MCF 10A (cell line): Measurements from ENCODE around the gene CBX3. TPM values are rescaled to one million over a fixed set of nuclear protein-coding genes. Genes with fewer than 3 reads are reported as not detected.

Experiments
- BruUV-seq: library from RNA; stranded (reverse); fragments of 400-500 nt; replicated peaks from 2 replicates; lab custom pipeline; 2021; lab: Mats Ljungman, UMichigan
- CTCF ChIA-PET: fragments of 300-600 bp; sonication (Branson Sonifier 250); formaldehyde crosslinking; extraction: SDS; loops from one replicate; lab custom pipeline; 2021; ENCODE audit warnings: antibody characterized with exemption, inconsistent platforms; lab: Yijun Ruan, JAX
- POLR2A ChIA-PET: fragments of 300-600, 350-650 bp; sonication (Branson Sonifier 250); formaldehyde crosslinking; extraction: SDS; loops from one replicate; lab custom pipeline; 2020; ENCODE audit warnings: antibody characterized with exemption, inconsistent platforms; lab: Yijun Ruan, JAX
- DNase-seq: peaks from one replicate; pipeline ENCODE4 v3.0.0-alpha.2; 2018; ENCODE audit not compliant: unreplicated experiment
- H3K27ac Mint-ChIP-seq: one replicate; pipeline ENCODE4 v1.8.0; 2022; ENCODE audit warnings: mild to moderate bottlenecking, low read depth, mixed read lengths; ENCODE audit not compliant: unreplicated experiment
- H3K27me3 Mint-ChIP-seq: one replicate; pipeline ENCODE4 v1.8.0; 2022; ENCODE audit warnings: mixed read lengths; ENCODE audit not compliant: insufficient read depth, unreplicated experiment
- H3K36me3 Mint-ChIP-seq: one replicate; pipeline ENCODE4 v1.8.0; 2022; ENCODE audit warnings: mild to moderate bottlenecking, moderate library complexity, mixed read lengths; ENCODE audit not compliant: insufficient read depth, unreplicated experiment
- H3K4me1 Mint-ChIP-seq: one replicate; pipeline ENCODE4 v1.8.0; 2022; ENCODE audit warnings: mixed read lengths; ENCODE audit not compliant: insufficient read depth, unreplicated experiment
- H3K4me3 Mint-ChIP-seq: one replicate; pipeline ENCODE4 v1.8.0; 2022; ENCODE audit warnings: mild to moderate bottlenecking, moderate library complexity, mixed read lengths; ENCODE audit not compliant: unreplicated experiment
- H3K9me3 Mint-ChIP-seq: one replicate; pipeline ENCODE4 v1.8.0; 2022; ENCODE audit warnings: mixed read lengths; ENCODE audit not compliant: unreplicated experiment
- intact Hi-C: fragments of 100-400 bp; cut with micrococcal nuclease; formaldehyde crosslinking; loops from 2 replicates; pipeline ENCODE4 v1.14.1; 2022
- total RNA-seq: library from RNA; stranded (reverse); gene quantifications from 2 replicates; pipeline ENCODE4 v1.2.3, GENCODE V29; 2022
- TF ChIP-seq, protein P1 (sequence below): fragments of 200-600 bp; IDR thresholded peaks from one replicate; pipeline ENCODE4 v1.8.0; 2022; ENCODE audit warnings: antibody characterized with exemption, mild to moderate bottlenecking; ENCODE audit not compliant: unreplicated experiment

CBX3 gene
- total RNA-seq, 1 experiment from 2014 or later = 171 TPM

DNA sequence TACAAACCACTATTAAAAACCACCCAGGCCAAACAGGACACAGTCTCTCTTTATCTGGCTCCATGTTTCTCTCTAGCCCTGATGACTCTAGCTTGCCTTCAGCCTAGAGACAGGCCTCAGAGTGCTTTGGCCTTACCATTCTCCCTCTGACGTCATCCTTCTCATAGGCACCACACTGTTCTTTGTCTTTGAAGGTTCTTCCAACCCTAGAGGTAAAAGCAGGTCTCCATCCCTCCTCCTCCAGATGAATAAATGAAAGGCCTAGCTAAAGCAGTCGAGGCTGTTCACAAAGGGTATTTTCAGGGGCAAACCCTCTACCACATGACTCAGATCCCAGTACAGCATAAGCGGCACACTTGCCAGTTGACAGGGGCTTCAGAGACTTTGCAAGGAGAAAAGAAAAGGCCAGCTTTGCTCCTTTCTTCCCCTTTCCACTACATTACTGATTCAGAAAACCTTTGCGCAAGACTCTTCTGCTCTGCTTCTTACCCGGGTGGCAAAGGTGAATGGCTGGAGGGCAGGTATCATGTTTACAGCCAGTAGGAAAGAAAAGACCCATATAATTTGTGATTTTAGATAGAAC, 34.8 kb upstream of the CBX3 start:
- H3K9me3 Mint-ChIP-seq = no peaks in the 10 kb centered on the region
- H3K27me3 Mint-ChIP-seq = no peaks in the 10 kb centered on the region
- H3K4me3 Mint-ChIP-seq = no peak overlapping the region
- no peak for DNase-seq
- peaks cover 9% of the 10 kb centered on the region for H3K4me1 Mint-ChIP-seq
- ChIA-PET POLR2A (interaction anchor here (0.8 to 2.6 kb wide), 6 partner anchors 11 to 88 kb away, joined by 3 to 14 read pairs (median 4); no protein-coding TSS in a partner anchor), CTCF (interaction anchor here (0.6 to 1.6 kb wide), 4 partner anchors 14 to 515 kb away, joined by 3 to 8 read pairs (median 4); partner anchors contain the start of gene NFE2L3)
- no peak overlapping the region for H3K27ac Mint-ChIP-seq
- H3K36me3 Mint-ChIP-seq = no peaks in the 10 kb centered on the region
- intact Hi-C loops = no loop called here
- no TSS peak for BruUV-seq
- TF ChIP-seq, protein P1, sequence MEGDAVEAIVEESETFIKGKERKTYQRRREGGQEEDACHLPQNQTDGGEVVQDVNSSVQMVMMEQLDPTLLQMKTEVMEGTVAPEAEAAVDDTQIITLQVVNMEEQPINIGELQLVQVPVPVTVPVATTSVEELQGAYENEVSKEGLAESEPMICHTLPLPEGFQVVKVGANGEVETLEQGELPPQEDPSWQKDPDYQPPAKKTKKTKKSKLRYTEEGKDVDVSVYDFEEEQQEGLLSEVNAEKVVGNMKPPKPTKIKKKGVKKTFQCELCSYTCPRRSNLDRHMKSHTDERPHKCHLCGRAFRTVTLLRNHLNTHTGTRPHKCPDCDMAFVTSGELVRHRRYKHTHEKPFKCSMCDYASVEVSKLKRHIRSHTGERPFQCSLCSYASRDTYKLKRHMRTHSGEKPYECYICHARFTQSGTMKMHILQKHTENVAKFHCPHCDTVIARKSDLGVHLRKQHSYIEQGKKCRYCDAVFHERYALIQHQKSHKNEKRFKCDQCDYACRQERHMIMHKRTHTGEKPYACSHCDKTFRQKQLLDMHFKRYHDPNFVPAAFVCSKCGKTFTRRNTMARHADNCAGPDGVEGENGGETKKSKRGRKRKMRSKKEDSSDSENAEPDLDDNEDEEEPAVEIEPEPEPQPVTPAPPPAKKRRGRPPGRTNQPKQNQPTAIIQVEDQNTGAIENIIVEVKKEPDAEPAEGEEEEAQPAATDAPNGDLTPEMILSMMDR = no peak

DNA sequence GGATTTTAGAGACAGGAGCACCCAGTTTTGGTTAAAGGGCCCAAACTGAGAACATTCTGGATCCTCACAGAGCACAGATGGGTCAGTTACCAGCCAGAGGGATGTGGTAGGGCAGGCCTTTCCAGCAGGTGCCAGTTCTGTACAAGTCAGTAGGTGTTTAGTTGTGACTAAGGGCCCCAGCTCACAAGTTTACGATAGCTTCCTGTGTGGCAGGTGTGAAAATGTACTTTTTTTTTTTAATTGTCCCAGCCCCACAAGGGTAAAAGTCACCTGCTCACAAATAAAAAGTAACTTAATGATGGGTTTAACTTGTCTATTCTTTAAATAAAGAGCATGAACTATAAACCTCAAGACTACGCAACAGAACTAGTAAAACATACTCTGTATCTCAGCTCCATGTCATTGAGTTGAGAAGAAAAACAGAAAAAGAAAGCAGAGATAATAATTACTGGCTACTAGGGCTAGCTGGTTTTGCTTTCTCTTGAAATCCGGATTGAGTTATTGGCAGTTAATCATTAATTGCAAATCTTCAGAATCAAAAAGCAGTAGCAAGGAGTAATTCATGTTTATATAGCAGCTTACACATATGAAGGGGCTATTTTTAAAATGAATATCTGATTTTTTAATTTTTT, 34.1 kb upstream of the CBX3 start:
- H3K27me3 Mint-ChIP-seq = no peaks in the 10 kb centered on the region
- intact Hi-C loops = no loop called here
- H3K9me3 Mint-ChIP-seq = no peaks in the 10 kb centered on the region
- ChIA-PET CTCF (interaction anchor here (1.6 kb wide), 1 partner anchor 78 kb away, joined by 8 read pairs; no protein-coding TSS in a partner anchor), POLR2A (interaction anchor here (1.2 to 2.6 kb wide), 5 partner anchors 11 to 88 kb away, joined by 3 to 14 read pairs (median 4); no protein-coding TSS in a partner anchor)
- H3K36me3 Mint-ChIP-seq = no peaks in the 10 kb centered on the region
- no TSS peak for BruUV-seq
- H3K27ac Mint-ChIP-seq = no peak overlapping the region
- no peak overlapping the region for H3K4me3 Mint-ChIP-seq
- TF ChIP-seq, protein P1 = no peak
- DNase-seq = no peak
- H3K4me1 Mint-ChIP-seq = peaks cover 9% of the 10 kb centered on the region

DNA sequence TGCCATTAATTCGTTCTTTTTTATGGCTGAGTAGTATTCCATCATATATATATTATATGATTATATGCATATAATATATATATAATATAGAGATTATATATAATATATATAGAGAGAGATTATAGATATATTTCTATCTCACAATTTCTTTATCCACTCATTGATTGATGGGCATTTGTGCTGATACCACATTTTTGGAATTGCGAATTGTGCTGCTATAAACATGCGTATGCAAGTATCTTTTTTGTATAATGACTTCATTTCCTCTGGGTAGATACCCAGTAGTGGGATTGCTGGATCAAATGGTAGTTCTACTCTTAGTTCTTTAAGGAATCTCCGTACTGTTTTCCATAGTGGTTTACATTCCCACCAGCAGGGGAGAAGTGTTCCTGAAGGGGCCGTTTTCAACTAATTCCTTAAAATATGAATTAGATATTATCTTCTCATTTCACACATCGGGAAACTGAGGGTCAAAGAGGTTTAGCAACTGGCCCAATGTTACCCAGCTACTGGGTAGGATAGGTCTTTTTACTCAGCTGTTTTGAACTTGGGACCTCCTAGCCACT, 33.0 kb upstream of the CBX3 start:
- DNase-seq = no peak
- TF ChIP-seq, protein P1 = no peak
- BruUV-seq = no TSS peak
- Mint-ChIP-seq H3K4me3 (no peak overlapping the region), H3K27ac (no peak overlapping the region), H3K9me3 (no peaks in the 10 kb centered on the region), H3K4me1 (peaks cover 9% of the 10 kb centered on the region), H3K36me3 (no peaks in the 10 kb centered on the region), H3K27me3 (no peaks in the 10 kb centered on the region)
- ChIA-PET POLR2A (interaction anchor here (1.2 kb wide), 1 partner anchor 12 kb away, joined by 3 read pairs; no protein-coding TSS in a partner anchor), CTCF (interaction anchor here (0.7 kb wide), 1 partner anchor 1090 kb away, joined by 3 read pairs; no protein-coding TSS in a partner anchor)
- intact Hi-C loops = no loop called here

DNA sequence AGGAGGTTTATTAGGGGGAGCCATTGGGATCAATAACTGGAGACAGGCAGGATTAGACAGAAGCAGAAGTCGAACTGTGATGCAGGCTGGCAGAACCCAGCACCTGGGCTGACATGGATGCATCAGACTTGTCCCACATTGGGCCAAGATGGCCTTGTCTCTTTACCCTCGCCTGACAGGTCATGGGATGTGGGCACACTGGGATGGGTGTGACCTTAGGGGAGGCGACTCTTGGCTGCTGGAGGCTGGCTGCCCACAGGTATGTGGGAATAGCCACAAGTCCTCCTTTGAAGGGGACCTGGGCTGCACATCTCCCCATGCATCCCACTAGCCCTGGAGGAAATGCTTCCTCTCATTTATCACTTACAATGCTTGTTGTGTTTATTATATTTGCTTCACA, 32.3 kb upstream of the CBX3 start:
- peaks cover 9% of the 10 kb centered on the region for H3K4me1 Mint-ChIP-seq
- no peaks in the 10 kb centered on the region for H3K9me3 Mint-ChIP-seq
- no peak for DNase-seq
- H3K36me3 Mint-ChIP-seq = peaks cover 6% of the 10 kb centered on the region
- TF ChIP-seq, protein P1 = no peak
- H3K27me3 Mint-ChIP-seq = no peaks in the 10 kb centered on the region
- intact Hi-C loops = no loop called here
- H3K4me3 Mint-ChIP-seq = no peak overlapping the region
- ChIA-PET POLR2A (no interaction called here), CTCF (no interaction called here)
- BruUV-seq = no TSS peak
- no peak overlapping the region for H3K27ac Mint-ChIP-seq
